Upper lobe of left lung (tissue), 6 donors: Measurements from ENCODE around the gene NUP107. TPM values are rescaled to one million over a fixed set of nuclear protein-coding genes. Genes with fewer than 3 reads are reported as not detected.

Experiments
- ATAC-seq, 2 donors: fragments of 200-7000 bp; cut with Tn5 transposase; one replicate each; pipeline ENCODE4 v1.9.1; 2022; ENCODE audit warnings: mild to moderate bottlenecking in 2 of 2, moderate library complexity in 2 of 2; ENCODE audit not compliant: low FRiP score in 2 of 2
- DNase-seq, 2 donors: peaks; one replicate each; pipeline ENCODE4 v3.0.0-alpha.2; 2019 to 2020
- H3K27ac ChIP-seq, 4 donors: fragments of 200-600 bp; sonication (generic); one replicate each; pipeline ENCODE4 v1.5.1; 2016 to 2019
- H3K27me3 ChIP-seq, 4 donors: fragments of 200-600 bp; sonication (generic); one replicate each; pipeline ENCODE4 v1.5.1; 2017 to 2019
- H3K36me3 ChIP-seq, 4 donors: fragments of 200-600 bp; sonication (generic); one replicate each; pipeline ENCODE4 v1.5.1; 2016 to 2019
- H3K4me1 ChIP-seq, 4 donors: fragments of 200-600 bp; sonication (generic); one replicate each; pipeline ENCODE4 v1.5.1; 2018 to 2019
- H3K4me3 ChIP-seq, 4 donors: fragments of 200-600 bp; sonication (generic); one replicate each; pipeline ENCODE4 v1.5.1; 2017 to 2019; ENCODE audit warnings: mild to moderate bottlenecking in 2 of 4, moderate library complexity in 1 of 4
- H3K9me3 ChIP-seq, 4 donors: fragments of 200-600 bp; sonication (generic); one replicate each; pipeline ENCODE4 v1.5.1; 2018 to 2019
- CTCF ChIP-seq, 6 experiments: fragments of 450-650 bp in 4 of 6; fragments of 200-600 bp in 2 of 6; sonication (generic) in 2 of 6; IDR thresholded peaks; one replicate each; pipeline ENCODE4 v1.5.1; 2016 to 2019; ENCODE audit warnings: antibody characterized with exemption in 6 of 6
- EP300 ChIP-seq, 4 donors: sonication (generic); formaldehyde crosslinking; IDR thresholded peaks; one replicate each; pipeline ENCODE4 v1.5.1; 2017; ENCODE audit warnings: antibody characterized with exemption in 4 of 4, control low read depth in 2 of 4
- POLR2A ChIP-seq, 4 donors: fragments of 450-650 bp; IDR thresholded peaks; one replicate each; pipeline ENCODE4 v1.5.1; 2016 to 2017; ENCODE audit warnings: antibody characterized with exemption in 4 of 4, mild to moderate bottlenecking in 2 of 4
- POLR2AphosphoS5 ChIP-seq, 2 donors: sonication (generic); formaldehyde crosslinking; IDR thresholded peaks; one replicate each; pipeline ENCODE4 v1.5.1; 2017; ENCODE audit warnings: antibody characterized with exemption in 2 of 2
- WGBS, 2 donors: methylation state at CpG; one replicate each; pipeline ENCODE4 v1.1.5; 2017 to 2018; 5-methylcytosine and 5-hydroxymethylcytosine counted together
- total RNA-seq, 6 donors: library from RNA; depleted of rRNA in 4 of 6; stranded (reverse); fragments of >200 nt in 4 of 6; gene quantifications; one replicate each; pipeline versions ENCODE4 v1.1.0 to v1.2.1, GENCODE V29; 2016 to 2021
- donor health status: DM: no; HTN: no; CAD: no; lungs with moderate emphysema.
- donor health status: DM: no; HTN: yes; CAD: no; lungs with severe emphysema.

Gene NUP107
- total RNA-seq, 6 donors from 2014 or later, result 26.1 to 56.6 (median 29.1) TPM

- 70 to 73% methylated on average over 2 of the region's 2 CpGs for WGBS, 2 donors
- Histone ChIP-seq H3K9me3 (no peaks in the 10 kb centered on the region), H3K27me3 (no peaks in the 10 kb centered on the region), H3K27ac (no peak overlapping the region), H3K4me1 (no peaks in the 10 kb centered on the region), H3K4me3 (no peak overlapping the region), H3K36me3 (no peaks in the 10 kb centered on the region)
- DNase-seq, result no peak
- peak; percentile 69 to 74 for ATAC-seq
- TF ChIP-seq POLR2A (IDR thresholded peaks at IDR 0.05), result no peak
- TF ChIP-seq CTCF (IDR thresholded peaks at IDR 0.05), result no peak
- no peak for TF ChIP-seq EP300 (IDR thresholded peaks at IDR 0.05)
- no peak for TF ChIP-seq POLR2AphosphoS5 (IDR thresholded peaks at IDR 0.05)
These were observed 106.2 kb downstream of the NUP107 start for GRCh38 chr12:68792952-68793351.

- no peak overlapping the region for H3K27ac ChIP-seq
- TF ChIP-seq EP300 (IDR thresholded peaks at IDR 0.05) (no peak), POLR2A (IDR thresholded peaks at IDR 0.05) (no peak), POLR2AphosphoS5 (IDR thresholded peaks at IDR 0.05) (no peak), CTCF (IDR thresholded peaks at IDR 0.05) (no peak)
- no peak for DNase-seq
These were observed 106.7 kb downstream of the NUP107 start for GRCh38 chr12:68793436-68793835.

DNA sequence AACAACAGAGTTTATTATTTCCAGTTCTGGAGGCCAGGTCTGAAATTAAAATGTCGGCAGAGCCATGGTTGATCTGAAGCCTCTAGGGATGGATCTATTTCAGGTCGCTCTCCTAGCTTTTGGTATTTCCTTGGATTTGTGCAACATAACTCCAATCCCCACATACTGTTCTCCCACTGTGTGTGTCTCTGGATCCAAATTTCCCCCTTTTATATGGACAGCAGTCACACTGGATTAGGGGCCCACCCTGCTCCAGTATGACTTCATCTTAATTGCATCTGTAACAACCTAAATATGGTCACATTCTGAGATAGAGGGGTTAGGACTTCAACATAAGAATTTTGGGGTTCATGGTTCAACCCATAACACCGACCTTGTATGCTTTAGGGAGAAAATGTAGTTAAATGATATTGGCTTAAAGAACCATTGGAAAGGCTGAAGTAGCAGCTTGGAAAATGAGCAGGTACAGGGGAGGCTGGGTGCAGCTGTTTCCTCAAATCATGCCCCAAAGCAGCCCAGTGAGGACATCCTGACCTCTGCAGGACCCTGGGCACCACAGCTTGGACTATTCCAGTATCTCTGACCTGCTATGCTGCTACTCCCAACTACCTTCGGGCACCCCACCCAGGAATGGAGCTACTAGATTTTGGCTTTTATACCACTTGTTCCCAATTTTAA, 107.3 kb downstream of the NUP107 start:
- no peak for ATAC-seq
- H3K27ac ChIP-seq, result no peak overlapping the region
- no peak overlapping the region for H3K4me3 ChIP-seq

More at GRCh38 chr12:68793436-68793835, 106.7 kb downstream of the NUP107 start:
- H3K9me3 ChIP-seq, result no peaks in the 10 kb centered on the region
- no peak for ATAC-seq
- H3K27me3 ChIP-seq, result no peaks in the 10 kb centered on the region
- no peak overlapping the region for H3K4me3 ChIP-seq
- no peaks in the 10 kb centered on the region for H3K36me3 ChIP-seq
- H3K4me1 ChIP-seq, result no peaks in the 10 kb centered on the region
- 92 to 94% methylated on average over 1 to 4 of the region's 4 CpGs for WGBS, 2 donors

GRCh38 chr12:68794653-68795251, 108.0 kb downstream of the NUP107 start:
- WGBS, 2 donors, result 91 to 95% methylated on average over 3 of the region's 3 CpGs
- no peaks in the 10 kb centered on the region for H3K9me3 ChIP-seq

More for the DNA sequence above, 107.3 kb downstream of the NUP107 start:
- WGBS, 2 donors, result 91 to 97% methylated on average over 4 of the region's 4 CpGs
- H3K4me1 ChIP-seq, result no peaks in the 10 kb centered on the region
- no peaks in the 10 kb centered on the region for H3K9me3 ChIP-seq
- H3K36me3 ChIP-seq, result no peaks in the 10 kb centered on the region
- TF ChIP-seq CTCF (IDR thresholded peaks at IDR 0.05) (no peak), POLR2A (IDR thresholded peaks at IDR 0.05) (no peak), EP300 (IDR thresholded peaks at IDR 0.05) (no peak), POLR2AphosphoS5 (IDR thresholded peaks at IDR 0.05) (no peak)
- no peak for DNase-seq
- no peaks in the 10 kb centered on the region for H3K27me3 ChIP-seq

More at GRCh38 chr12:68794653-68795251, 108.0 kb downstream of the NUP107 start:
- no peaks in the 10 kb centered on the region for H3K4me1 ChIP-seq
- H3K36me3 ChIP-seq, result no peaks in the 10 kb centered on the region
- H3K27me3 ChIP-seq, result no peaks in the 10 kb centered on the region
- ATAC-seq (no peak), DNase-seq (no peak)
- no peak overlapping the region for H3K4me3 ChIP-seq
- TF ChIP-seq POLR2A (IDR thresholded peaks at IDR 0.05) (no peak), EP300 (IDR thresholded peaks at IDR 0.05) (no peak), POLR2AphosphoS5 (IDR thresholded peaks at IDR 0.05) (no peak), CTCF (IDR thresholded peaks at IDR 0.05) (no peak)
- no peak overlapping the region for H3K27ac ChIP-seq

Other genes starting within 250 kb of the NUP107 start
- gene RAP1B, start 76.1 kb upstream of the NUP107 start, total RNA-seq, result 100 to 1,000 TPM; 135 to 208 (median 162) TPM
- gene SLC35E3, start 59.2 kb downstream of the NUP107 start, total RNA-seq, result 10 to 100 TPM in 3 of 6 donors, 1 to 10 TPM in 3; 6.5 to 38.8 (median 15.2) TPM
- 100 to 1,000 TPM in 3 of 6 donors, 10 to 100 TPM in 3; 64.6 to 162 (median 108) TPM for gene MDM2, start 121.2 kb downstream of the NUP107 start, total RNA-seq
- gene CPM, start 246.2 kb downstream of the NUP107 start, total RNA-seq, result 100 to 1,000 TPM; 143 to 393 (median 303) TPM